Measurements from ENCODE around the gene CFAP410.

The CFAP410 gene

DNA sequence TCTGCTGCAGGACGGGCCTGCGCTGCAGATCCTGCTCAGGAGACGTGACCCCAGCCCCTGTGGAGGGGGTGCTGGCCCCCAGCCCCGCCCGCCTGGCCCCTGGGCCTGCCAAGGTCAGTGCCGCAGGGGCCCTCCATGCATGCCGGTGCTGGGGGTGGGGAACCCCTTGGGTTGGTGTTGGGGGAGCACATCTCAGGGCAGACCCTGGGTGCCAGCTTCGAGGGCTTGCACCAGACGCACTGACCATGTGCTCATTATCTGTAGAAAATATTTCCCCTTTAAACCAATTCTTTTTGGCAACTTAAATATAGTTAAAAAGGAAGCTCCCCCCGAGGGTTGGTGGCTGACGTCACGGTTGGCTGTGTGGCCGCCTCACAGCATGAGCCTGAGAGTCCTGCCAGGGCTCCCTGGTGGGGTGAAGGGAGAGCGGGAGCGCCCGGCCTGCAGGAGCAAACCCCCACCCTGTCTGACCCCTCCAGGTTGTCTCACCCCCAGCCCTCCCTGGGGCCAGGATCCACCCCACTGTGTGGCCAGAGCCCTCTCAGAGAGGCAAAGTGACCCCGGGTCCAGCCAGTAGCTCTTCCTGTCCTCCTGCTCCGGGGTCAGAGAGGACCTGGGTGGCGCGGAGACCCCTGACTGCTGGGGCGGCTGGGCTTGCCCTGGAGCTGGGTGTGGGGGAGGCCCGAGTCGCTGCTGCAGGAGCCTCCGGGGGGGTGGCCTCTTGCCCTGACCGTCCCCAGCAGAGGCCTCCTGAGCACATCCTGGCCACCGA is 44.6 kb downstream of the CFAP410 start:
- peak; percentile 51; the same call in 1 of the 2 replicates for TF ChIP-seq EP300 (IDR thresholded peaks at IDR 0.05; ENCODE audit: borderline replicate concordance)
- TF ChIP-seq CREB1 (IDR thresholded peaks at IDR 0.05; ENCODE audit: low read depth): 0 out of 2 replicates have a peak, but pooled peaks have one; percentile 29
- TF ChIP-seq, protein P1, sequence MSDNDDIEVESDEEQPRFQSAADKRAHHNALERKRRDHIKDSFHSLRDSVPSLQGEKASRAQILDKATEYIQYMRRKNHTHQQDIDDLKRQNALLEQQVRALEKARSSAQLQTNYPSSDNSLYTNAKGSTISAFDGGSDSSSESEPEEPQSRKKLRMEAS (IDR thresholded peaks at IDR 0.05): peak; percentile 68
- TF ChIP-seq FOXM1 (IDR thresholded peaks at IDR 0.05; ENCODE audit: borderline replicate concordance, low read depth): no peak
- no peak for TF ChIP-seq TEAD4 (IDR thresholded peaks at IDR 0.05)
- peak; percentile 94 for TF ChIP-seq NFIC (IDR thresholded peaks at IDR 0.05)
- TF ChIP-seq, protein P2, sequence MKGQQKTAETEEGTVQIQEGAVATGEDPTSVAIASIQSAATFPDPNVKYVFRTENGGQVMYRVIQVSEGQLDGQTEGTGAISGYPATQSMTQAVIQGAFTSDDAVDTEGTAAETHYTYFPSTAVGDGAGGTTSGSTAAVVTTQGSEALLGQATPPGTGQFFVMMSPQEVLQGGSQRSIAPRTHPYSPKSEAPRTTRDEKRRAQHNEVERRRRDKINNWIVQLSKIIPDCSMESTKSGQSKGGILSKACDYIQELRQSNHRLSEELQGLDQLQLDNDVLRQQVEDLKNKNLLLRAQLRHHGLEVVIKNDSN (IDR thresholded peaks at IDR 0.05): no peak
- TF ChIP-seq ZBTB7A (IDR thresholded peaks at IDR 0.05; ENCODE audit: low read depth): peak; percentile 69

DNA sequence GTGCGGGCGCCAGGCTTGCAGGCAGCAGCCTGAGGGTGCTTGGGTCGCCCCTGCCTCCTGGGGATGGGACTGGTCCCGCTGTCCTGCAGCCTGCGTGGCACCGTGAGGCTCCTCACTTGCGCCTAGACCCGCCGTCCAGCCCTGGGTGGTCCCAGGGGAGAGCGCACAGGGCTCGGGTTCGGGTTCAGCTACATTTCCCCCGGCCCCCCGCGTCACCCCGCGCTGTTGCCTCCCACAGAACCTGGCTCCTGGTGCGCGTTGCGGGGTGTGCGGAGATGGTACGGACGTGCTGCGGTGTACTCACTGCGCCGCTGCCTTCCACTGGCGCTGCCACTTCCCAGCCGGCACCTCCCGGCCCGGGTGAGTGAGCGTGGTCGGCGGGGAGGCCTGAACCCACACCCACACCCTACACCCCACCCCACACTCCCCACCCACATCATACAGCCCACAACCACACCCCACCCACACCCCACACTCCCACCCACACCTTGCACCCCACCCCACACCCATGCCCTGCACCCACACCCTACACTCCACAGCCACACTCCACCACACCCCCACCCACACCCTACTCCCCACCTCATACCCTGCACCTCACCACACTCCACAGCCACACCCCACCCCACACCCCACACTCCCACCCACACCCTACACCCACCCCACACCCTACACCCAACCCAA is 45.5 kb downstream of the CFAP410 start:
- no peak for TF ChIP-seq ZBTB7A (IDR thresholded peaks at IDR 0.05; ENCODE audit: low read depth)
- no peak for TF ChIP-seq EP300 (IDR thresholded peaks at IDR 0.05; ENCODE audit: borderline replicate concordance)
- TF ChIP-seq EGR1 (IDR thresholded peaks at IDR 0.05): no peak
- TF ChIP-seq, protein P1 (IDR thresholded peaks at IDR 0.05): no peak
- TF ChIP-seq RAD21 (IDR thresholded peaks at IDR 0.05; ENCODE audit: low read depth): no peak
- no peak for TF ChIP-seq CREB1 (IDR thresholded peaks at IDR 0.05; ENCODE audit: low read depth)
- no peak for TF ChIP-seq TCF12 (IDR thresholded peaks at IDR 0.05; ENCODE audit: low read depth)
- no peak for TF ChIP-seq CEBPB (IDR thresholded peaks at IDR 0.05)
- no peak for TF ChIP-seq TAF1 (IDR thresholded peaks at IDR 0.05; ENCODE audit: low read depth)
- TF ChIP-seq FOXM1 (IDR thresholded peaks at IDR 0.05; ENCODE audit: borderline replicate concordance, low read depth): no peak
- TF ChIP-seq, protein P3, sequence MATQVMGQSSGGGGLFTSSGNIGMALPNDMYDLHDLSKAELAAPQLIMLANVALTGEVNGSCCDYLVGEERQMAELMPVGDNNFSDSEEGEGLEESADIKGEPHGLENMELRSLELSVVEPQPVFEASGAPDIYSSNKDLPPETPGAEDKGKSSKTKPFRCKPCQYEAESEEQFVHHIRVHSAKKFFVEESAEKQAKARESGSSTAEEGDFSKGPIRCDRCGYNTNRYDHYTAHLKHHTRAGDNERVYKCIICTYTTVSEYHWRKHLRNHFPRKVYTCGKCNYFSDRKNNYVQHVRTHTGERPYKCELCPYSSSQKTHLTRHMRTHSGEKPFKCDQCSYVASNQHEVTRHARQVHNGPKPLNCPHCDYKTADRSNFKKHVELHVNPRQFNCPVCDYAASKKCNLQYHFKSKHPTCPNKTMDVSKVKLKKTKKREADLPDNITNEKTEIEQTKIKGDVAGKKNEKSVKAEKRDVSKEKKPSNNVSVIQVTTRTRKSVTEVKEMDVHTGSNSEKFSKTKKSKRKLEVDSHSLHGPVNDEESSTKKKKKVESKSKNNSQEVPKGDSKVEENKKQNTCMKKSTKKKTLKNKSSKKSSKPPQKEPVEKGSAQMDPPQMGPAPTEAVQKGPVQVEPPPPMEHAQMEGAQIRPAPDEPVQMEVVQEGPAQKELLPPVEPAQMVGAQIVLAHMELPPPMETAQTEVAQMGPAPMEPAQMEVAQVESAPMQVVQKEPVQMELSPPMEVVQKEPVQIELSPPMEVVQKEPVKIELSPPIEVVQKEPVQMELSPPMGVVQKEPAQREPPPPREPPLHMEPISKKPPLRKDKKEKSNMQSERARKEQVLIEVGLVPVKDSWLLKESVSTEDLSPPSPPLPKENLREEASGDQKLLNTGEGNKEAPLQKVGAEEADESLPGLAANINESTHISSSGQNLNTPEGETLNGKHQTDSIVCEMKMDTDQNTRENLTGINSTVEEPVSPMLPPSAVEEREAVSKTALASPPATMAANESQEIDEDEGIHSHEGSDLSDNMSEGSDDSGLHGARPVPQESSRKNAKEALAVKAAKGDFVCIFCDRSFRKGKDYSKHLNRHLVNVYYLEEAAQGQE (IDR thresholded peaks at IDR 0.05; ENCODE audit: low read depth): no peak
- no peak for TF ChIP-seq TEAD4 (IDR thresholded peaks at IDR 0.05)
- TF ChIP-seq NFIC (IDR thresholded peaks at IDR 0.05): no peak

DNA sequence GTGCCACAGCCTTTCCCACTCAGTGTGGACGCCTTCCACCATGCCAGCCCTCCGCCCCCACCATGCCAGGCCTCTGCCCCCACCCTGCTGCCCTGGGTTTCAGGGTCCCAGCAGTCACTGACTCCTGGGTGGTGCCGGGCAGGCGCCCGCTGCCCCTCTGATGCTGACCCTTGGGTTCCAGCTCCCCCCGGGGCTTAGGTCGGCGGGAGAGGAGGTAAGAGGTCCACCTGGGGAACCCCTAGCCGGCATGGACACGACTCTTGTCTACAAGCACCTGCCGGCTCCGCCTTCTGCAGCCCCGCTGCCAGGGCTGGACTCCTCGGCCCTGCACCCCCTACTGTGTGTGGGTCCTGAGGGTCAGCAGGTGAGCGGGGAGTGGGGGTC is 46.4 kb downstream of the CFAP410 start:
- TF ChIP-seq CREB1 (IDR thresholded peaks at IDR 0.05; ENCODE audit: low read depth) (no peak), YY1 (IDR thresholded peaks at IDR 0.05; ENCODE audit: low read depth) (no peak), RAD21 (IDR thresholded peaks at IDR 0.05; ENCODE audit: low read depth) (no peak), ZBTB7A (IDR thresholded peaks at IDR 0.05; ENCODE audit: low read depth) (no peak), CEBPB (IDR thresholded peaks at IDR 0.05) (no peak), EP300 (IDR thresholded peaks at IDR 0.05; ENCODE audit: borderline replicate concordance) (no peak), EGR1 (IDR thresholded peaks at IDR 0.05) (no peak), TAF1 (IDR thresholded peaks at IDR 0.05; ENCODE audit: low read depth) (no peak), TCF12 (IDR thresholded peaks at IDR 0.05; ENCODE audit: low read depth) (no peak), FOXM1 (IDR thresholded peaks at IDR 0.05; ENCODE audit: borderline replicate concordance, low read depth) (no peak), NFIC (IDR thresholded peaks at IDR 0.05) (no peak)
- TF ChIP-seq, protein P1 (IDR thresholded peaks at IDR 0.05): no peak
- TF ChIP-seq, protein P3 (IDR thresholded peaks at IDR 0.05; ENCODE audit: low read depth): no peak

DNA sequence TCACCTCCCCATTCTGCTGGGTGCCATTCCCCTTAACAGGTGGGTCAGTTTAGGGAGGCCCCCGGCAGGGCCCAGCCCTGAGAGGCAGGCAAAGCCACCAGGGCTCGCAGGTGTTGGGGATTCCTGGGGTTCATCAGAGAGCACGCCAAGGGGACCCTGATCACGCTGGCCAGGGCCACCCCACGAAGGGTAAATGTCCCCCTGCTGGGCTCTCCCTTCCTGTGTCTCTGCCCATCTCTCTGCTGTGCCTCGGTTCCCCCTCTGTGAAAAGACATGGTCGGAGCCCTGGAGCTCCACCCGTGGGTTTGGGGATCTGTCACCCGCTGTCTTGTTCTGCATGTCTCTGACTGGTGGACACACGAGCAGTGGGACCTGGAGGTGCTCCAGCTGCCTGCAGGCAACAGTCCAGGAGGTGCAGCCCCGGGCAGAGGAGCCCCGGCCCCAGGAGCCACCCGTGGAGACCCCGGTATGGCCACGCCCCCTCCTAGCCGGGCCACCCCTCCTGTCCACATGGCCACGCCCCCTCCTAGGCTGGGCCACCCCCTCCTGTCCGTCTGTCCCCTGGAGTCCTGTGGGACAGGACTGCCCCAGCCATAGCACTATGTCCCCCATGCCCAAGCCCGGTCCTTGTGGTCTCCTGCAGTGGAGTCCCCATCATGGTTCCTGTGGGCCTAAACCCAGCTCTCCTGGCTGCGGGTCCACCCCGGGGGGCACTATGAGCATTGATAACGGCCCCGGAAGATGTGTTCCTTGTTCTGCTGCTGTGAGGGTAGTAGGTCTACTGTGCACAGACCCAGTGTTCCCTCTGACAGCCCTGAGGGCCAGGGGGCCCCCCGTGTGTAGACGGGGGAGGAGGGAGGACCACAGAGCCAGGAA is 47.0 kb downstream of the CFAP410 start:
- TF ChIP-seq ZBTB7A (IDR thresholded peaks at IDR 0.05; ENCODE audit: low read depth) (no peak), CEBPB (IDR thresholded peaks at IDR 0.05) (no peak), NFIC (IDR thresholded peaks at IDR 0.05) (no peak), TCF12 (IDR thresholded peaks at IDR 0.05; ENCODE audit: low read depth) (no peak), YY1 (IDR thresholded peaks at IDR 0.05; ENCODE audit: low read depth) (no peak), CREB1 (IDR thresholded peaks at IDR 0.05; ENCODE audit: low read depth) (no peak), TAF1 (IDR thresholded peaks at IDR 0.05; ENCODE audit: low read depth) (no peak), EP300 (IDR thresholded peaks at IDR 0.05; ENCODE audit: borderline replicate concordance) (no peak), EGR1 (IDR thresholded peaks at IDR 0.05) (no peak)
